Activated CD8-positive, alpha-beta memory T cell treated with anti-CD3 and anti-CD28 coated beads, Interleukin-2, amount 10 ng/mL, durations not matched to agents 7 days and 5 days (primary cell): ENCODE data around the gene WDR45B. TPM values are rescaled to one million over a fixed set of nuclear protein-coding genes. Genes with fewer than 3 reads are reported as not detected.

ENCODE experiments used
- ATAC-seq: fragments of 150-1000 bp; cut with Tn5 transposase; one replicate; pipeline ENCODE4 v1.10.0; 2021; ENCODE audit warnings: moderate library complexity
- CTCF ChIA-PET: fragments of 350-600 bp; sonication (Branson Sonifier 250); formaldehyde crosslinking; loops from one replicate; lab custom pipeline; 2021; ENCODE audit warnings: antibody characterized with exemption; lab: Charles Lee
- DNase-seq: peaks from one replicate; pipeline ENCODE4 v3.0.0-alpha.2; 2020
- H3K27ac Mint-ChIP-seq: one replicate; pipeline ENCODE4 v1.8.0; 2021; ENCODE audit warnings: mild to moderate bottlenecking, mixed read lengths
- H3K27me3 Mint-ChIP-seq: one replicate; pipeline ENCODE4 v1.8.0; 2021; ENCODE audit warnings: mixed read lengths
- H3K36me3 Mint-ChIP-seq: one replicate; pipeline ENCODE4 v1.8.0; 2021; ENCODE audit warnings: mild to moderate bottlenecking, mixed read lengths
- H3K4me1 Mint-ChIP-seq: one replicate; pipeline ENCODE4 v1.8.0; 2021; ENCODE audit warnings: mixed read lengths
- H3K4me3 Mint-ChIP-seq: one replicate; pipeline ENCODE4 v1.8.0; 2021; ENCODE audit warnings: mild to moderate bottlenecking, moderate library complexity, mixed read lengths
- H3K9me3 Mint-ChIP-seq: one replicate; pipeline ENCODE4 v1.8.0; 2022; ENCODE audit warnings: low read depth, mixed read lengths
- total RNA-seq, 2 experiments: library from RNA; stranded (reverse); gene quantifications; one replicate each; pipeline ENCODE4 v1.2.3, GENCODE V29; 2021

Gene WDR45B
- total RNA-seq, 2 experiments from 2014 or later = 37.0 to 41.4 TPM

- no peaks in the 10 kb centered on the region for H3K9me3 Mint-ChIP-seq
- DNase-seq (no peak), ATAC-seq (no peak)
- no peak overlapping the region for H3K27ac Mint-ChIP-seq
- no peak overlapping the region for H3K4me3 Mint-ChIP-seq
- H3K4me1 Mint-ChIP-seq = no peaks in the 10 kb centered on the region
- no peaks in the 10 kb centered on the region for H3K27me3 Mint-ChIP-seq
- CTCF ChIA-PET = interaction anchor here (1.4 kb wide), 1 partner anchor 69 kb away, joined by 3 read pairs; no protein-coding TSS in a partner anchor
- H3K36me3 Mint-ChIP-seq = peaks cover 38% of the 10 kb centered on the region
Observed at GRCh38 chr17:82623707-82624106, 24.5 kb downstream of the WDR45B start.

- ATAC-seq = no peak
- H3K9me3 Mint-ChIP-seq = no peaks in the 10 kb centered on the region
- no peak overlapping the region for H3K4me3 Mint-ChIP-seq
- no peak for DNase-seq
- peaks cover 44% of the 10 kb centered on the region for H3K36me3 Mint-ChIP-seq
- no peak overlapping the region for H3K27ac Mint-ChIP-seq
- H3K27me3 Mint-ChIP-seq = no peaks in the 10 kb centered on the region
- no peaks in the 10 kb centered on the region for H3K4me1 Mint-ChIP-seq
- CTCF ChIA-PET = interaction anchor here (0.5 kb wide), 1 partner anchor 267 kb away, joined by 4 read pairs; no protein-coding TSS in a partner anchor
Observed at GRCh38 chr17:82619641-82620040, 28.6 kb downstream of the WDR45B start.

- H3K36me3 Mint-ChIP-seq = peaks cover 44% of the 10 kb centered on the region
- no peaks in the 10 kb centered on the region for H3K4me1 Mint-ChIP-seq
- no peak for DNase-seq
- no peaks in the 10 kb centered on the region for H3K27me3 Mint-ChIP-seq
- no peak overlapping the region for H3K4me3 Mint-ChIP-seq
- ATAC-seq = no peak
- CTCF ChIA-PET = no interaction called here
- no peaks in the 10 kb centered on the region for H3K9me3 Mint-ChIP-seq
- H3K27ac Mint-ChIP-seq = no peak overlapping the region
Observed at GRCh38 chr17:82619211-82619610, 29.0 kb downstream of the WDR45B start.

GRCh38 chr17:82616021-82616711, 32.1 kb downstream of the WDR45B start:
- Mint-ChIP-seq H3K4me1 (no peaks in the 10 kb centered on the region), H3K36me3 (peaks cover 36% of the 10 kb centered on the region), H3K27me3 (no peaks in the 10 kb centered on the region), H3K27ac (no peak overlapping the region), H3K9me3 (no peaks in the 10 kb centered on the region), H3K4me3 (no peak overlapping the region)
- ATAC-seq (no peak), DNase-seq (no peak)
- CTCF ChIA-PET = no interaction called here

GRCh38 chr17:82615084-82616020, 32.9 kb downstream of the WDR45B start:
- H3K27me3 Mint-ChIP-seq = no peaks in the 10 kb centered on the region

GRCh38 chr17:82614095-82614631, 34.1 kb downstream of the WDR45B start:
- CTCF ChIA-PET = no interaction called here
- DNase-seq (no peak), ATAC-seq (no peak)
- H3K4me1 Mint-ChIP-seq = no peaks in the 10 kb centered on the region
- no peak overlapping the region for H3K4me3 Mint-ChIP-seq
- no peaks in the 10 kb centered on the region for H3K27me3 Mint-ChIP-seq
- H3K27ac Mint-ChIP-seq = no peak overlapping the region
- no peaks in the 10 kb centered on the region for H3K9me3 Mint-ChIP-seq
- H3K36me3 Mint-ChIP-seq = peaks cover 33% of the 10 kb centered on the region

More at GRCh38 chr17:82615084-82616020, 32.9 kb downstream of the WDR45B start:
- CTCF ChIA-PET = no interaction called here
- H3K4me1 Mint-ChIP-seq = no peaks in the 10 kb centered on the region
- no peak overlapping the region for H3K4me3 Mint-ChIP-seq
- H3K9me3 Mint-ChIP-seq = no peaks in the 10 kb centered on the region
- no peak overlapping the region for H3K27ac Mint-ChIP-seq
- ATAC-seq (no peak), DNase-seq (no peak)
- peaks cover 31% of the 10 kb centered on the region for H3K36me3 Mint-ChIP-seq

GRCh38 chr17:82613283-82614094, 34.8 kb downstream of the WDR45B start:
- CTCF ChIA-PET = interaction anchor here (0.6 kb wide), 1 partner anchor 157 kb away, joined by 4 read pairs; no protein-coding TSS in a partner anchor
- Mint-ChIP-seq H3K9me3 (no peaks in the 10 kb centered on the region), H3K27me3 (no peaks in the 10 kb centered on the region), H3K36me3 (peaks cover 30% of the 10 kb centered on the region), H3K27ac (no peak overlapping the region), H3K4me3 (no peak overlapping the region), H3K4me1 (no peaks in the 10 kb centered on the region)
- ATAC-seq (no peak), DNase-seq (no peak)

GRCh38 chr17:82611140-82612058, 36.8 kb downstream of the WDR45B start:
- CTCF ChIA-PET = no interaction called here
- peaks cover 29% of the 10 kb centered on the region for H3K36me3 Mint-ChIP-seq
- no peaks in the 10 kb centered on the region for H3K9me3 Mint-ChIP-seq
- no peaks in the 10 kb centered on the region for H3K4me1 Mint-ChIP-seq
- H3K27me3 Mint-ChIP-seq = no peaks in the 10 kb centered on the region
- ATAC-seq (no peak), DNase-seq (no peak)
- no peak overlapping the region for H3K4me3 Mint-ChIP-seq
- no peak overlapping the region for H3K27ac Mint-ChIP-seq

- CTCF ChIA-PET = interaction anchor here (0.6 kb wide), 1 partner anchor 50 kb away, joined by 3 read pairs; no protein-coding TSS in a partner anchor
- H3K9me3 Mint-ChIP-seq = no peaks in the 10 kb centered on the region
- DNase-seq = no peak
- no peak for ATAC-seq
- no peak overlapping the region for H3K4me3 Mint-ChIP-seq
- no peak overlapping the region for H3K27ac Mint-ChIP-seq
- H3K4me1 Mint-ChIP-seq = no peaks in the 10 kb centered on the region
- no peaks in the 10 kb centered on the region for H3K27me3 Mint-ChIP-seq
- peaks cover 32% of the 10 kb centered on the region for H3K36me3 Mint-ChIP-seq
Observed at GRCh38 chr17:82609655-82610054, 38.6 kb downstream of the WDR45B start.

- Mint-ChIP-seq H3K27me3 (no peaks in the 10 kb centered on the region), H3K4me3 (no peak overlapping the region), H3K27ac (peak overlapping the region; percentile 50), H3K9me3 (no peaks in the 10 kb centered on the region), H3K4me1 (peaks cover 4% of the 10 kb centered on the region), H3K36me3 (peaks cover 39% of the 10 kb centered on the region)
- no peak for DNase-seq
- CTCF ChIA-PET = no interaction called here
- no peak for ATAC-seq
Observed at GRCh38 chr17:82608816-82609215, 39.4 kb downstream of the WDR45B start.

GRCh38 chr17:82605939-82606600, 42.2 kb downstream of the WDR45B start:
- CTCF ChIA-PET = no interaction called here

More at GRCh38 chr17:82605939-82606600, 42.2 kb downstream of the WDR45B start:
- no peak overlapping the region for H3K4me3 Mint-ChIP-seq
- H3K27me3 Mint-ChIP-seq = no peaks in the 10 kb centered on the region
- no peak for DNase-seq
- no peak for ATAC-seq
- no peaks in the 10 kb centered on the region for H3K9me3 Mint-ChIP-seq
- peaks cover 15% of the 10 kb centered on the region for H3K4me1 Mint-ChIP-seq
- no peak overlapping the region for H3K27ac Mint-ChIP-seq
- peaks cover 56% of the 10 kb centered on the region for H3K36me3 Mint-ChIP-seq
